Motor neuron (in vitro differentiated cells): ENCODE measurements around the gene RIPOR1. TPM values are rescaled to one million over a fixed set of nuclear protein-coding genes. Genes with fewer than 3 reads are reported as not detected.
"Not testable (repeated sequence)": the region's sequence is repeated elsewhere in the genome, so short reads cannot be mapped to it uniquely, and the experiment has no call there.

Experiments
- ATAC-seq, 8 experiments: fragments of 200-7000 bp; cut with Tn5 transposase; replicated peaks in 6 of 8; 2 replicates each; pipeline ENCODE4 v1.8.0; 2021; ENCODE audit warnings: mild to moderate bottlenecking in 8 of 8, moderate library complexity in 8 of 8
- H3K27ac ChIP-seq, 2 donors: fragments of 250-450 bp; sonication (Bioruptor Pico); 2 replicates each; pipeline ENCODE4 v1.9.0; 2021; ENCODE audit warnings: antibody characterized with exemption in 2 of 2, mild to moderate bottlenecking in 2 of 2, moderate library complexity in 1 of 2
- H3K4me1 ChIP-seq, 2 donors: fragments of 250-450 bp; sonication (Bioruptor Pico); replicated peaks in 1 of 2; 2 replicates each; pipeline ENCODE4 v1.6.1; 2021; ENCODE audit warnings: antibody characterized with exemption in 2 of 2, mild to moderate bottlenecking in 2 of 2, moderate library complexity in 1 of 2
- H3K4me3 ChIP-seq, 5 donors: fragments of 250-450 bp; sonication (Bioruptor Pico); 2 replicates each; pipeline ENCODE4 v1.9.0; 2021; ENCODE audit warnings: antibody characterized with exemption in 5 of 5, mild to moderate bottlenecking in 5 of 5, moderate library complexity in 4 of 5
- WGBS, 10 experiments: fragments of 450-650 bp; shearing (Covaris generic); methylation state at CpG; one replicate each; pipeline ENCODE4 v1.0.0; 2022; 5-methylcytosine and 5-hydroxymethylcytosine counted together
- in situ Hi-C, 9 experiments: fragments of 400-800 bp; cut with MboI; loops; one replicate each; pipeline ENCODE4 v1.15.0; 2021; ENCODE audit warnings: low sequenced_read_pairs in 9 of 9, low pct_unique_long_range_greater_than_20kb in 2 of 9; ENCODE audit not compliant: unreplicated experiment in 9 of 9
- total RNA-seq, 8 experiments: library from RNA; unstranded; fragments of 300-600 nt; gene quantifications; 2 replicates each; pipeline versions ENCODE4 v1.2.3 to v1.2.4, GENCODE V29; 2022

RIPOR1 gene
- total RNA-seq, 8 experiments from 2014 or later: 11.2 to 35.5 (median 19.4) TPM

DNA sequence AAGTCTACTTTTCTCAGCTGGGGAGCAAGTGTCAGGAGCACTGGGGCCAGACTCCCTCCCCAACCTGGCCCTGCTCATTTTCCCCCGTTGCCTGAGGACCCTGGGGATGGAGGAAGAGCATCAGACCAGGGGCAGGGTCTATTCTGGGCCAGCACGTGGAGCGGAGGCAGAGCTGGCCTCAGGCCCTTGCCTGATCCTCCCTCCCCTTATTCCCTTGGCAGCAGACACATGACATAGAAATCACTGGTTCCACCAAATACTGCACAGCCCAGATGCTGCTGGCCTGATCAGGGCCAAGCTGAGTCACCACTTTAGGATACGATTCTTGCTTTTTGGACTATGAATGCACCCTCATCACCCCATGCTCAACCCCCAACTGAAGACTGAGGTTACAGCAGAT is 29.5 kb upstream of the RIPOR1 start:
- ATAC-seq: peak in 2 of 8 experiments; percentile 77 to 83
- 72 to 100% (median 80%) methylated on average over 1 to 4 of the region's 4 CpGs; no CpG with 5 or more reads in 6 of the 10 experiments for WGBS, 10 experiments
- in situ Hi-C loops: no loop called here
- H3K4me1 ChIP-seq: no peaks in the 10 kb centered on the region
- no peak overlapping the region for H3K4me3 ChIP-seq
- no peak overlapping the region for H3K27ac ChIP-seq

DNA sequence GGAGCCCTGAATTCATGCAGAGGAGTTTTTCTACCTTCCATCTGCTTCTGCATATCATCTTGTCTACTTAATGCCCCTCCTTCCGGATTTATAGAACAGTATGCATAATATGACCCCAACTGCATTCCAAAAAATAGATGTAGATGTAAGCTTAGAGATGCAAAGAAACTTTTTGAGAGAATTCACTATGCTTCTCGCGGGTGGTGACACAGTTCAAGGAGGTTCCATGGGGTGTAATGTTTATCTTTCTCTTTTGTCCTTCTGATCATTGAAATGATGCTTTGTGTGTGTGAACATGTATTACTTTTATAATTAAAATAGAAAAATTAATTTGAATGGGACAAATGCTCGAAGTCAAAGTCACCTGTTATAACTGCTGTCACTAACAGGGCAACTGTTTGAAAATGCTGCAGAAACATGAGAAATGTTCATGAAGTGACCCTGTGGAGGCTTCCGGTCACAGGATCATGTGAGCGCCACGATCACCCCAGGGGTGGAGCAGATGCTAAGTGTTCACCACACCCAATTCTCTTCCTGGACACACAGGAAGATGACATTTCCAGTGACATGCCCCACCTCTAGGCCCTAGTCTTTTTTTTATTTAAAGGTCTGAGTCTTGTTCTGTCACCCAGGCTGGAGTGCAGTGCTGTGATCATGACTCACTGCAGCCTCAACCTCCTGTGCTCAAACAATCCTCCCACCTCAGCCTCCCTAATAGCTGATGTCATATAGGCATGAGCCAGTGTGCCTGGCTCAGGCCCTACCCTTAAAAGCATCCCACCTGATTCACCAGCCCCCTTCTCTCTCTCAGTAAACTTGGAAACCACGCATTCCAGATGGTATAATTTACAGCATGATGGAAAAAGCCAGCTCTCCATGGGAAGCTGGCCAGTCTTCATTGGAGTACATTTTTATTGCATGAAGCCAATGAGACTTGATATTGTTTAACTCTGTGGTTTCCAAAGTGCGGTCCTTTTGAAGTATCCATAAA is 24.3 kb upstream of the RIPOR1 start:
- Histone ChIP-seq H3K27ac (no peak overlapping the region), H3K4me3 (no peak overlapping the region), H3K4me1 (no peaks in the 10 kb centered on the region)
- in situ Hi-C loops: no loop called here
- peak in 7 of 8 experiments; percentile 19 to 95 (median 61) for ATAC-seq
- 20 to 93% (median 40%) methylated on average over 1 to 9 of the region's 9 CpGs; no CpG with 5 or more reads in 1 of the 10 experiments for WGBS, 10 experiments

DNA sequence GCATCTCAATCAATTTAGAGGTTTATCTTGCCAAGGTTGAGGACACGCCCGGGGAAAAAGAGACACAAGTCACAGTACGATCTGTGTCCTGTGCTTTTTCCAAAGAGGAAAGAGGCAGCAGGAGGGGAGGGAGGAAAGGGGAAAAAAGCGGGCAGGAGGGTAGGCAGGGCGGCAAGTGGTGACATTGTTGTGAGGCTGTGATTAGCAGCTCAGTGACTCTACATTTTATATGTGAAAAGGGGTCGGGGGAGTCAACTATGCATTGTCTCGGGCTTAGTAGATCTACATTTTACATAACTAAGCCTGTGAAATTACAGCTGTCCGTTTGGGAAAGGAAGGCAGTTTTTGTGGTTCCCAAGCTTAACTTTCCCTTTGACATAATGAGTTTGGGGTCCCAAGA is 22.2 kb upstream of the RIPOR1 start:
- 0 to 70% (median 34%) methylated on average over 1 to 8 of the region's 8 CpGs for WGBS, 10 experiments
- H3K4me3 ChIP-seq: no peak overlapping the region
- no peak overlapping the region for H3K27ac ChIP-seq
- peak in 3 of 8 experiments; percentile 17 to 50 (median 41) for ATAC-seq
- in situ Hi-C loops: no loop called here
- no peaks in the 10 kb centered on the region for H3K4me1 ChIP-seq

DNA sequence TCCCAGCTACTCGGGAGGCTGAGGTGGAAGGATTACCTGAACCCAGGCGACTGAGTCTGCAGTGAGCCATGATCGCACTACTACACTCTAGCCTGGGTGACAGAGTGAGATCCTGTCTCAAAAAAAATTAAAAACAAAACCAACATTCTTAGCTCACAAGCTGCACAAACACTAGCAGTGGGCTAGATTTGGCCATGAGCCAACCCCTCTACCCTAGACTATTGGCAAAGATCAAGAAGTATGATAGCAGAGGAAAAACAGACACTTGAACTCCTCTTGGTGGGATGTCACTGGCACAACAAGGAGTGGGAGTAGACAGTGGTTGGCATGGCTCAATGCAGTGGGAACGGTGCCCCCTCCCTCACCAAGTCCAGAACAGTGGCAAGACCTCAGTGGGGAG is 19.6 kb upstream of the RIPOR1 start:
- Histone ChIP-seq H3K4me3 (no peak overlapping the region), H3K27ac (no peak overlapping the region), H3K4me1 (no peaks in the 10 kb centered on the region)
- in situ Hi-C loops: no loop called here
- ATAC-seq: no peak
- WGBS, 10 experiments: 60 to 100% (median 86%) methylated on average over 1 to 4 of the region's 4 CpGs; no CpG with 5 or more reads in 2 of the 10 experiments

DNA sequence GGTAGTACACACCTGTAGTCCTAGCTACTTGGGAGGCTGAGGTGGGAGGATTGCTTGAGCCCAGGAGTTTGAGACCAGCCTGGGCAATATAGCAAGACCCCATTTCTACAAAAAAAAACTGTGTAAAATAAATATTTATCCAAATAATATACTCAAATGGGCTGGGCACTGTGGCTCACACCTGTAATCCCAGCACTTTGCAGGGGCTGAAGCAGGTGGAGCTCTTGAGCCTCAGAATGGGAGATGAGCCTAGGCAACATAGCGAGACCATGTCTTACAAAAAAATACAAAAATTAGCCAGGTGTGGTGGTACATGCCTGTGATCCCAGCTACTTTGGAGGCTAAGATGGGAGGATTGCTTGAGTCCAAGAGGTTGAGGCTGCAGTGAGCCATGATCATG is 14.7 kb upstream of the RIPOR1 start:
- H3K4me3 ChIP-seq, ATAC-seq, H3K27ac ChIP-seq, H3K4me1 ChIP-seq, in situ Hi-C loops: not testable (repeated sequence)
- 100% methylated on average over 1 of the region's 1 CpG; no CpG with 5 or more reads in 9 of the 10 experiments for whole genome bisulfite sequencing, 10 experiments

DNA sequence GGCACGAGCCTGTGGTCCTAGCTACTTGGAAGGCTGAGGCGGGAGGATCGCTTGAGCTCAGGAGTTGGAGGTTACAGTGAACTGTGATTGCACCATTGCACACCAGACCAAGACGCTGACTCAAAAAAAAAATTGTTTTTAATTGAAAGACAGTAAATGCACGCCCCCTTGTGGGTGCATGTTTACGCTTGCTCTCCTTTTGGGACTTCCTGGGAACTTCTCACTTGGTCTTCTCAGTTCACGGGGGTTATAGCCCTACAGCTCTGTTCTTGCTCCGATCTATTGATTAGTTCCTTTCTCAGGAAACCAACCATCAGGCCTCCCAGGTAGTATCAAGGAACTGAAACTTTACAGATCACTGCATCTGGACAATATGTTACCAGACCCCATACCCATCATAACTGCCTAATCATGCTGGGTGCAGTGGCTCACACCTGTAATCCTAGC is 14.2 kb upstream of the RIPOR1 start:
- 0 to 27% (median 6%) methylated on average over 3 to 7 of the region's 8 CpGs; no CpG with 5 or more reads in 2 of the 10 experiments for WGBS, 10 experiments
- in situ Hi-C loops: no loop called here
- H3K27ac ChIP-seq: no peak overlapping the region
- ATAC-seq: peak in 6 of 8 experiments; percentile 28 to 85 (median 56)
- H3K4me3 ChIP-seq: no peak overlapping the region
- no peaks in the 10 kb centered on the region for H3K4me1 ChIP-seq

DNA sequence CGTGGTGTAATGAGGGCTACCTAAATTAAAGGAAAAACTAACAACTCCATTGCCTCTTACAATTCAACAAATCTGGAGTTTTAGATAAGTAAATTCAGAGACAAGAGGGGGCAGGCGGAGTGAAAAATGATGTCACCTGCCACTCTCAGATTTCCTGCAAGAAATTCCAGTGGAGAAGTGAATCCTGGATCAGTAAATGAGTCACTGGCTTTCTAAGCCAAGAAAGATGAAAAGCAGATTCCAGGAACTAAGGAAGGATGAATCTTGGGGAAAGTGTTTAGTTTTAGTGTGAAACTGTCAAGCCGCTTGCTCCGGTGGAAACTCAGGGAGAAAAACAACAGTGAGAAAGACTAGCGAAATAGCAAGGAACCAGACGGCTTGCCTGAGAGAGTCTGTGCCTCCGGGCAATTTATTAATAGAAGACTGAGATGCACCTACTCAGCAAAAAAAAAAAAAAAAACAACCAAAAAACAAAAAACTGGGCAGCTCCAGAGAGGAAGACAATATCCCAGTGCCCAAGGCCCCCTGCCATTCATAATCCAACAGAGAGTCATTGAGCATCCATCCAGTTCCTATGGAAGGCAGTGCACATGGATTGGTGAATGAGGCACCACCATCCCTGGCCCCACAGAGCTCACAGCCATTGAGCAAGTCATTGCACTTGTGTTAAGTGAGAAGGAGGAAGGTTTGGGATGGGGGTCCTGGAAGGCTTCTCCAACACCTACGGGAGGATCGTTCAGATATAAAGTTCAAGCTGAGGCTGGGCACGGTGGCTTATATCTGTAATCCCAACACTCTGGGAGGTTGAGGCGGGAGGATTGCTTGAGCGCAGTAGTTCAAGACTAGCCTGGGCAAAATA is 12.1 kb upstream of the RIPOR1 start:
- 33 to 88% (median 78%) methylated on average over 6 to 10 of the region's 12 CpGs for WGBS, 10 experiments

DNA sequence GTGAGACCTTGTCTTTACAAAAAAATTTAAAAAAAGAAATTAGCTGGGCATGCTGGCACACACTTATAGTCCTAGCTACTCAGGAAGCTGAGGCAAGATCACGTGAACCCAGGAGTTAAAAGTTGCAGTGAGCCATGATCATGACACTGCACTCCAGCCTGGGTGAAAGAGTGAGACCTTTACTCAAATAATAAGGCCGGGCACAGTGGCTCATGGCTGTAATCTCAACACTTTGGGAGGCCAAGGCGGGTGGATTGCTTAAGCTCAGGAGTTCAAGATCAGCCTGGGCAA is 11.5 kb upstream of the RIPOR1 start:
- in situ Hi-C loops: no loop called here

More for the DNA sequence above, 12.1 kb upstream of the RIPOR1 start:
- no peak overlapping the region for H3K27ac ChIP-seq
- peaks cover 0 to under 1% of the 10 kb centered on the region in 2 donors for H3K4me1 ChIP-seq
- ATAC-seq: peak in 2 of 8 experiments; percentile 2 to 10
- no peak overlapping the region for H3K4me3 ChIP-seq
- in situ Hi-C loops: no loop called here

DNA sequence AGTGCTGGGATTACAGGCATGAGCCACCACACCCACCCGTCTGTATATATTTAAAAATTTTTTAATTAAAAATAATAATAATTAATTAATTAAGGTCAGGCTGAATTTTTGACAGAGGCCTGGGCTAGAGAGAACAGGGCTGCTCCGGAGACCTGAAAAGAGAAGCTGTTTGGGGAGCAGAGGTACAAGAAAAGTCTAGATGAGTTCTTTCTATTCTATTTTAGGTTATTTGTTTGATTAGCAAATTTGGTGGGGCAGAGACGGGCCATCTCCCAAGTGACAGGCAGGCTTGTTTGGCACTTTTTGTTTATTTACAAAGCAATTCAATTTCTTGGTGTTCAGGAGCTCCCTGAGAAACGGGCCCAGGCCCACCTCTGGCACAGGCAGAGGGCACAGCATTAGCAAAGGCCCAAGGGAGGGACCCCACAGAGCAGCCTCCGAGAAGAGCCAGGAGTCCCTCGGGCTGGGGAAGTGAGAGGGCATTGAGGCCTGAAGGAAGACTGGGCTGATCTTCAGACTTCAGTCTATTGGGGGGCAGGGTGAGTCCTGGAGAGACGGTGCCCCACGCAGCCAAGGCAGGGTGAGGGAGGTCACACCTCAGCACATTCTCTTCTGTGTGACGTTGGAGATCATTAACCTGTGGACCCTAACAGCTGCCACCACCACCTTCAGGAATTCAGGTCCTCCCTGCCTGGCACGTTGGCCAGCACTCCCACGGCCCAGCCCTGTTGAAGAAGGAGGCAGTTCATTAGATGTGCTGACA is 10.8 kb upstream of the RIPOR1 start:
- no peak for ATAC-seq
- Histone ChIP-seq H3K27ac (no peak overlapping the region), H3K4me3 (no peak overlapping the region), H3K4me1 (peaks cover 4% of the 10 kb centered on the region in 2 donors)
- in situ Hi-C loops: no loop called here
- WGBS, 10 experiments: 0 to 77% (median 50%) methylated on average over 1 to 6 of the region's 11 CpGs; no CpG with 5 or more reads in 1 of the 10 experiments

More for the DNA sequence above, 11.5 kb upstream of the RIPOR1 start:
- Histone ChIP-seq H3K4me1 (peaks cover 4% of the 10 kb centered on the region in 2 donors), H3K4me3 (no peak overlapping the region), H3K27ac (no peak overlapping the region)
- WGBS, 10 experiments: 40 to 83% (median 67%) methylated on average over 1 to 3 of the region's 3 CpGs; no CpG with 5 or more reads in 1 of the 10 experiments
- ATAC-seq: no peak

DNA sequence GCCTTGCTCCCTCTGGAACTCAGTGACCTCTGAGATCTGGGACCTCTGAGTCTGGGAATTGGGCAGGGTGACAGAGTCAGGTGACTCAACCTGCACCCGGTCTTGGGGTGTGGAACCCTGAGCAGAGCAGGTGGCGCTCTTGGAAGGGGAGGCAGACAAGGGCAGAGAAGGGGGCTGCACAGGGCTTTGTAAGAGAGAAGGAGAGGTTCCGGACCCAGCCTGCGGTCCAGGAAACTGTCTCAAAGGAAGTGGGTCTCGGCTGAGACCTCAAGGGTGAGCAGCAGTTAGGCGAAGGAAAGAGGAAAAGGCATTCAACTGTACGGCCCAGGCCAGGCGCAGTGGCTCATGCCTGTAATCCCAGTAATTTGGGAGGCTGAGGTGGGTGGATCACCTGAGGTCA is 10.0 kb upstream of the RIPOR1 start:
- in situ Hi-C loops: no loop called here
- no peak for ATAC-seq
- no peak overlapping the region for H3K4me3 ChIP-seq
- WGBS, 10 experiments: 80 to 96% (median 90%) methylated on average over 2 to 6 of the region's 8 CpGs; no CpG with 5 or more reads in 4 of the 10 experiments
- peaks cover 4% of the 10 kb centered on the region in 2 donors for H3K4me1 ChIP-seq
- H3K27ac ChIP-seq: no peak overlapping the region

DNA sequence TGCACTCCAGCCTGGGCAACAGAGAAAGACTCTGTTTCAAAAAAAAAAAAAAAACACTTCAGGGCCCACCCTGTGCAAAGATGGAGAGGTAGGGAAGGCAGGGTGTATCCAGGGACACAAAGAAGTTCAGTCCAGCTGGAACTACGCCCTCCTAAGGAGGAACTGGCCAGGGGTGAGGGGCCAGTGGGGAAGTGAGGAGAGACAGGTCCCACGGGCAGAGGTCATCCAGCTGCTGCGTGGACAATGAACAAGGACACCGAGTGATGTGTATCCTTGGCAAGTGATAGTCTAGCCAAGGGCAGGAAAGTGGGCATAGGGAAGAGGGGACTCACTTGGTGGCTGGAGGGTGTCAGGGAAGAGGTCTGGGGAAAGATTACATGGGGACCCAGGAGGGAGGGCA is 9.4 kb upstream of the RIPOR1 start:
- peaks cover 4% of the 10 kb centered on the region in 2 donors for H3K4me1 ChIP-seq
- ATAC-seq: no peak
- in situ Hi-C loops: no loop called here
- H3K27ac ChIP-seq: no peak overlapping the region
- no peak overlapping the region for H3K4me3 ChIP-seq
- 26 to 100% (median 55%) methylated on average over 1 to 4 of the region's 4 CpGs; no CpG with 5 or more reads in 4 of the 10 experiments for WGBS, 10 experiments

DNA sequence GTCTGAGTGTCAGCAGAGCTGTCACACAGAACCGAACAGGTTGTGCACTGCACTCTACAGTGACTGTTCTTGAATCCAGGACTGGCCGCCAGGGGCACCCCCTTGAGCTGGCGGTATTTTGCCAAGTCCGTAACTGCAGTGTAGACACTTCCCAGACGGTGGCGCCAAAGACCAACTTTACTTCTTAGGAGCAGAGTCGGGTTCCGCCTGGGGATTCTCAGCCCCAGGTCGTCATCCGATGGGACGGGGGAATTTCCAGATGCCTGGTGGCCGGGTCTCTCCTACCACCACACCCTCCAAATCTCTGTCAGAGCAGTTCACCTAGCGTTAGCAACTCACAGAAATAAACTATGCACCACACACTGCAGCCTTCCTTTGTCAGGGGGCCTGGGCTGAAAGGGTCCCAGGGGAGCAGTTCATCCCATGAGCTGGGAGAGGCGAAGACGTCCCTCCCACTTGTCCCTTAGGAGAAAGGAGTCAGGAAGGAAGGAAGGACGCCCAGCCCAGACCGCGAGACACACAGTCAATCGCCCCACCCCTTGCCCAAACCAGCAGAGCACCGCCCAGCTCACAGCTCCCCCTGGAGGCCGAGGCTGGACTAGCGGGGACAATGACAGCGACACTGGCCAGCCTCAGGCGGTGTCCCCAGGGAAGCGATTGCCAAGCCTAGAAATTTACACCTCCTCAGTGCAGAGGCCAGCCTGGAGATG is 7.4 kb upstream of the RIPOR1 start:
- 0 to 3% (median 0%) methylated on average over 1 to 14 of the region's 25 CpGs; no CpG with 5 or more reads in 1 of the 10 experiments for WGBS, 10 experiments
- peak; percentile 87 to 91 (median 90) for ATAC-seq
- peak overlapping the region; percentile 27 to 40 (median 32) for H3K4me3 ChIP-seq
- peaks cover 4% of the 10 kb centered on the region in 2 donors for H3K4me1 ChIP-seq
- in situ Hi-C loops: no loop called here
- peak overlapping the region; percentile 81 to 86 for H3K27ac ChIP-seq
